Keratinocyte (primary cell): Measurements from ENCODE around the gene PCNX4. TPM values are rescaled to one million over a fixed set of nuclear protein-coding genes. Genes with fewer than 3 reads are reported as not detected.

ENCODE experiments used
- DNase-seq: peaks from one replicate; pipeline ENCODE4 v3.0.0-alpha.2; 2011; ENCODE audit warnings: low read depth, missing footprints, low spot score
- FAIRE-seq: peaks from 2 replicates; lab custom pipeline; 2011; peaks lifted over from hg19 to GRCh38; lab: Jason Lieb, UNC
- H2AFZ ChIP-seq: 2 replicates; pipeline ENCODE4 v1.6.0; 2012; ENCODE audit warnings: low read length, control low read depth, inconsistent platforms; ENCODE audit not compliant: control insufficient read depth
- H3K27ac ChIP-seq: 2 replicates; pipeline ENCODE4 v1.5.1; 2011; ENCODE audit warnings: low read length; ENCODE audit not compliant: control insufficient read depth, insufficient read depth
- H3K27me3 ChIP-seq: 3 replicates; pipeline ENCODE4 v1.6.0; 2011; ENCODE audit warnings: low read length; ENCODE audit not compliant: control insufficient read depth, insufficient read depth; ENCODE audit errors: extremely low read depth
- H3K36me3 ChIP-seq, 2 experiments: 2 replicates in 1 of 2; 3 replicates in 1 of 2; pipeline ENCODE4 v1.5.1; 2011; ENCODE audit warnings: low read length in 2 of 2, mild to moderate bottlenecking in 1 of 2; ENCODE audit not compliant: control insufficient read depth in 2 of 2, insufficient read depth in 2 of 2; ENCODE audit errors: extremely low read depth in 1 of 2
- H3K4me1 ChIP-seq: 3 replicates; pipeline ENCODE4 v1.5.1; 2011; ENCODE audit warnings: low read length; ENCODE audit not compliant: control insufficient read depth, insufficient read depth; ENCODE audit errors: extremely low read depth
- H3K4me2 ChIP-seq: 3 replicates; pipeline ENCODE4 v1.6.0; 2011; ENCODE audit warnings: low read depth, low read length; ENCODE audit not compliant: control insufficient read depth, insufficient read depth; ENCODE audit errors: extremely low read depth
- H3K4me3 ChIP-seq, 3 experiments: fragments of 200-600 bp in 1 of 3; sonication (generic) in 1 of 3; 2 replicates in 2 of 3; 3 replicates in 1 of 3; pipeline ENCODE4 v1.5.1; 2011 to 2016; ENCODE audit warnings: low read length in 3 of 3, mild to moderate bottlenecking in 3 of 3, control low read depth in 2 of 3, inconsistent platforms in 1 of 3, low read depth in 1 of 3, mixed read lengths in 1 of 3, mixed run types in 1 of 3, moderate library complexity in 1 of 3; ENCODE audit not compliant: control insufficient read depth in 2 of 3, insufficient read depth in 2 of 3; ENCODE audit errors: extremely low read depth in 1 of 3
- H3K79me2 ChIP-seq: 2 replicates; pipeline ENCODE4 v1.6.0; 2012; ENCODE audit warnings: low read length; ENCODE audit not compliant: control insufficient read depth, insufficient read depth
- H3K9ac ChIP-seq: 3 replicates; pipeline ENCODE4 v1.6.0; 2011; ENCODE audit warnings: low read length; ENCODE audit not compliant: control insufficient read depth, insufficient read depth; ENCODE audit errors: extremely low read depth
- H3K9me1 ChIP-seq: 3 replicates; pipeline ENCODE4 v1.6.0; 2011; ENCODE audit warnings: low read length; ENCODE audit not compliant: control insufficient read depth, insufficient read depth; ENCODE audit errors: extremely low read depth
- H3K9me3 ChIP-seq: 2 replicates; pipeline ENCODE4 v1.5.1; 2012; ENCODE audit warnings: low read depth, low read length; ENCODE audit not compliant: control insufficient read depth
- H4K20me1 ChIP-seq: 3 replicates; pipeline ENCODE4 v1.6.0; 2011; ENCODE audit warnings: low read length; ENCODE audit not compliant: control insufficient read depth, insufficient read depth; ENCODE audit errors: extremely low read depth
- EZH2 ChIP-seq: IDR thresholded peaks from one replicate; pipeline ENCODE4 v1.6.1; 2012; ENCODE audit warnings: inconsistent platforms, mild to moderate bottlenecking, low read length, moderate library complexity
- dilution Hi-C: fragments of 300-500 bp; cut with MboI; formaldehyde crosslinking; loops from one replicate; pipeline ENCODE4 v1.7.0; 2020; ENCODE audit warnings: low sequenced_read_pairs; ENCODE audit not compliant: extremely low pct_ligation_motif_present
- polyA plus RNA-seq, 5 experiments: library from polyadenylated mRNA; depleted of rRNA in 3 of 5; stranded (reverse) in 3 of 5; stranded (forward) in 1 of 5; unstranded in 1 of 5; fragments of >200 nt; gene quantifications; 1 replicate in 1 of 5; 2 replicates in 3 of 5; 3 replicates in 1 of 5; pipeline versions ENCODE4 v1.2.1 to v1.2.3, GENCODE V29; 2011 to 2012; ENCODE audit warnings: missing spikeins in 2 of 5, low read depth in 1 of 5, low replicate concordance in 1 of 5
- TF ChIP-seq, protein P1 (sequence below), 3 experiments: IDR thresholded peaks in 1 of 3; conservative IDR thresholded peaks in 1 of 3; optimal IDR thresholded peaks in 1 of 3; 2 replicates in 2 of 3; 3 replicates in 1 of 3; pipeline versions ENCODE3 to v1.5.1; 2011; ENCODE audit warnings: low read length in 3 of 3, mild to moderate bottlenecking in 3 of 3, moderate library complexity in 2 of 3, control low read depth in 1 of 3, inconsistent platforms in 1 of 3; ENCODE audit not compliant: insufficient read depth in 2 of 3; ENCODE audit errors: extremely low read depth in 1 of 3

PCNX4 gene
- polyA plus RNA-seq, 1 donor (not counting 4 experiments of a cell fraction or from before 2014, with no cell fraction given) = 49.8 TPM

DNA sequence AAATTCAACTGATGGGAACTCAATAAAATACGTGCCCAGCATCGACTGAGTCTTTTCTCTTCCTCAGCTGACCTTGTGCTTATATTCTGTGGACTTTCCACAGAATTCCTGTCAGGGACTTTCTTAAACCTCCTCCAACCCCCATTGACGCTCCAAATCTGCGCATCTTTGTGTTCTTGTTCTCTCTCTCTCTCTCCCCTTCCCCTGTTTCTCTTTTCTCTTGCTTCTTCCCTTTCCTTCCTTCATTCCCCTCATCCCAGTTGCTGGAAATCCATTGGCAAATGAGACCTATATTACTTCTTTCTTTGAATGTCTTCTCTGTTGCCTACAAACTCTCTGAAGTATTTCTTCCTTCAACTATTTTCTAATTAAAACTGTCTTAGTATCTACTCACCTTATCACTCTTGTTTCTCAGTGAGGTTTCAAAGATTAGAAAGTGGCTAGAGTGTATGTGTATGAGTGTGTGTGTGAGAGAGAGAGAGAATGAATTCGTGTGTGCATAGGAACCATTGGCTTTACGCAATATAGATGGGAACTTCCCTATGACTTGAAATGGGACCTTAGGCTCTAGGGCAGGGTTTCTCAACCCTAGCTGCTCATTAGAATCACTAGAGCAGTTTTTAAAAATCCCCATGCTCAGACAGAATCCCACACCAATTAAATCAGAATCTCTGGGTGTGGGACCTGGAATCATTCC, 115.3 kb downstream of the PCNX4 start:
- Histone ChIP-seq H3K4me3 (no peak overlapping the region), H2AFZ (no peak overlapping the region), H3K9me3 (no peaks in the 10 kb centered on the region), H3K27ac (no peak overlapping the region), H3K4me1 (no peaks in the 10 kb centered on the region), H3K27me3 (peaks cover 9% of the 10 kb centered on the region), H3K9me1 (no peaks in the 10 kb centered on the region), H3K4me2 (no peak overlapping the region), H3K36me3 (no peaks in the 10 kb centered on the region), H4K20me1 (no peaks in the 10 kb centered on the region), H3K79me2 (no peaks in the 10 kb centered on the region), H3K9ac (no peak overlapping the region)
- dilution Hi-C loops = no loop called here
- DNase-seq (no peak), FAIRE-seq (no peak)
- no peak for TF ChIP-seq EZH2
- TF ChIP-seq, protein P1, sequence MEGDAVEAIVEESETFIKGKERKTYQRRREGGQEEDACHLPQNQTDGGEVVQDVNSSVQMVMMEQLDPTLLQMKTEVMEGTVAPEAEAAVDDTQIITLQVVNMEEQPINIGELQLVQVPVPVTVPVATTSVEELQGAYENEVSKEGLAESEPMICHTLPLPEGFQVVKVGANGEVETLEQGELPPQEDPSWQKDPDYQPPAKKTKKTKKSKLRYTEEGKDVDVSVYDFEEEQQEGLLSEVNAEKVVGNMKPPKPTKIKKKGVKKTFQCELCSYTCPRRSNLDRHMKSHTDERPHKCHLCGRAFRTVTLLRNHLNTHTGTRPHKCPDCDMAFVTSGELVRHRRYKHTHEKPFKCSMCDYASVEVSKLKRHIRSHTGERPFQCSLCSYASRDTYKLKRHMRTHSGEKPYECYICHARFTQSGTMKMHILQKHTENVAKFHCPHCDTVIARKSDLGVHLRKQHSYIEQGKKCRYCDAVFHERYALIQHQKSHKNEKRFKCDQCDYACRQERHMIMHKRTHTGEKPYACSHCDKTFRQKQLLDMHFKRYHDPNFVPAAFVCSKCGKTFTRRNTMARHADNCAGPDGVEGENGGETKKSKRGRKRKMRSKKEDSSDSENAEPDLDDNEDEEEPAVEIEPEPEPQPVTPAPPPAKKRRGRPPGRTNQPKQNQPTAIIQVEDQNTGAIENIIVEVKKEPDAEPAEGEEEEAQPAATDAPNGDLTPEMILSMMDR (optimal IDR thresholded peaks at IDR 0.05 in 1 of 3, IDR thresholded peaks at IDR 0.05 in 1 of 3, conservative IDR thresholded peaks at IDR 0.05 in 1 of 3; ENCODE audit: extremely low read depth in 1 of 3, insufficient read depth in 2 of 3, low read length in 3 of 3) = no peak

DNA sequence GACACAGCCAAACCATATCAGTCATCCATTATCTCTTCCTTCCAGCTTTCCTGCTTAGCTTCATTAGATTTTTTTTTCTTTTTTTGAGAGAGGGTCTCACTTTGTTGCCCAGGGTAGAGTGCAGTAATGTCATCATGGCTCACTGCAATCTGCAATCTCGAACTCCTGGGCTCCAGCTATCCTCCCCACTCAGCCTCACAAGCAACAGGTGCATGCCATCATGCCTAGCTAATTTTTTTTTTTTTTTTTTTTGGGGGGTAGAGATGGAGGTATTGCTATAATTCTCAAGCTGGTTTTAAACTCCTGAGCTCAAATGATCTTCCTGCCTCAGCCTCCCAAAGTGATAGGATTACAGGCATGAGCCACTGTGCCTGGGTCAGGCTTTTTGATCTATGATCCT, 119.0 kb downstream of the PCNX4 start:
- TF ChIP-seq, protein P1 (optimal IDR thresholded peaks at IDR 0.05 in 1 of 3, IDR thresholded peaks at IDR 0.05 in 1 of 3, conservative IDR thresholded peaks at IDR 0.05 in 1 of 3; ENCODE audit: extremely low read depth in 1 of 3, insufficient read depth in 2 of 3, low read length in 3 of 3) = no peak
- no peak for TF ChIP-seq EZH2
- H4K20me1 ChIP-seq = no peaks in the 10 kb centered on the region
- FAIRE-seq (no peak), DNase-seq (no peak)
- H3K9me3 ChIP-seq = no peaks in the 10 kb centered on the region
- no peak overlapping the region for H3K4me3 ChIP-seq
- H3K27ac ChIP-seq = no peak overlapping the region
- no peaks in the 10 kb centered on the region for H3K36me3 ChIP-seq
- dilution Hi-C loops = no loop called here
- no peaks in the 10 kb centered on the region for H3K4me1 ChIP-seq
- H3K9me1 ChIP-seq = no peaks in the 10 kb centered on the region
- H3K79me2 ChIP-seq = no peaks in the 10 kb centered on the region
- peaks cover 10% of the 10 kb centered on the region for H3K27me3 ChIP-seq
- no peak overlapping the region for H2AFZ ChIP-seq
- no peak overlapping the region for H3K4me2 ChIP-seq
- H3K9ac ChIP-seq = no peak overlapping the region
